Left colon (tissue), 2 donors: Measurements from ENCODE around the gene CCR9. TPM values are rescaled to one million over a fixed set of nuclear protein-coding genes. Genes with fewer than 3 reads are reported as not detected.

Experiments used
- ATAC-seq: fragments of 200-7000 bp; cut with Tn5 transposase; one replicate; pipeline ENCODE4 v1.9.1; 2020; ENCODE audit warnings: mild to moderate bottlenecking, moderate library complexity
- DNase-seq, 2 donors: peaks; one replicate each; pipeline ENCODE4 v3.0.0-alpha.2; 2020
- intact Hi-C, 2 donors: fragments of 100-400 bp; cut with DNase I in 1 of 2; cut with micrococcal nuclease in 1 of 2; formaldehyde crosslinking; loops; one replicate each; pipeline versions ENCODE4 v1.11.2 to v1.14.0; 2022; cut with DNase I, micrococcal nuclease
- total RNA-seq, 2 donors: library from RNA; stranded (reverse); fragmentation: NEBNext Ultra II Directional; extraction: Animal tissue kit (Norgen Biotek cat#: 25700); gene quantifications; one replicate each; pipeline ENCODE4 v1.2.1, GENCODE V29; 2021
- donor health status: DM: no; HTN: no; CAD: no.
- donor health status: DM: yes; HTN: yes; CAD: no.

The CCR9 gene
- total RNA-seq, 2 donors from 2014 or later = 0.12 to 0.34 TPM

GRCh38 chr3:45904931-45905330 lies 18.6 kb downstream of the CCR9 start:
- no peak for ATAC-seq
- intact Hi-C loops = no loop called here
- DNase-seq = no peak

GRCh38 chr3:45905755-45906154 lies 19.4 kb downstream of the CCR9 start:
- ATAC-seq = no peak
- intact Hi-C loops = no loop called here
- no peak for DNase-seq

GRCh38 chr3:45906681-45907407 lies 20.5 kb downstream of the CCR9 start:
- intact Hi-C loops = no loop called here
- DNase-seq (no peak), ATAC-seq (peak; percentile 26)

GRCh38 chr3:45907769-45908705 lies 21.7 kb downstream of the CCR9 start:
- no peak for ATAC-seq

GRCh38 chr3:45908761-45909160 lies 22.4 kb downstream of the CCR9 start:
- no peak for ATAC-seq
- intact Hi-C loops = no loop called here
- DNase-seq = no peak

More at GRCh38 chr3:45907769-45908705, 21.7 kb downstream of the CCR9 start:
- intact Hi-C loops = no loop called here
- DNase-seq = no peak

GRCh38 chr3:45909542-45909941 lies 23.2 kb downstream of the CCR9 start:
- DNase-seq (no peak), ATAC-seq (no peak)
- intact Hi-C loops = no loop called here

- no peak for DNase-seq
- no peak for ATAC-seq
- intact Hi-C loops = no loop called here
Measured at GRCh38 chr3:45910892-45911291, 24.5 kb downstream of the CCR9 start.

GRCh38 chr3:45911511-45912226 lies 25.3 kb downstream of the CCR9 start:
- intact Hi-C loops = no loop called here

GRCh38 chr3:45912435-45912834 lies 26.1 kb downstream of the CCR9 start:
- intact Hi-C loops = no loop called here
- no peak for DNase-seq
- no peak for ATAC-seq

More at GRCh38 chr3:45911511-45912226, 25.3 kb downstream of the CCR9 start:
- no peak for DNase-seq
- no peak for ATAC-seq

GRCh38 chr3:45914362-45915058 lies 28.2 kb downstream of the CCR9 start:
- DNase-seq (no peak), ATAC-seq (no peak)
- intact Hi-C loops = no loop called here

GRCh38 chr3:45915059-45915439 lies 28.7 kb downstream of the CCR9 start:
- intact Hi-C loops = no loop called here
- ATAC-seq (no peak), DNase-seq (no peak)

- intact Hi-C loops = no loop called here
- ATAC-seq (peak; percentile 42), DNase-seq (peak in 1 of 2 donors; percentile 46)
Measured at GRCh38 chr3:45915518-45916231, 29.3 kb downstream of the CCR9 start.

GRCh38 chr3:45917146-45917898 lies 31.0 kb downstream of the CCR9 start:
- intact Hi-C loops = no loop called here
- no peak for ATAC-seq
- DNase-seq = no peak

- intact Hi-C loops = no loop called here
- ATAC-seq (no peak), DNase-seq (no peak)
Measured at GRCh38 chr3:45921158-45922038, 35.1 kb downstream of the CCR9 start.

- ATAC-seq (no peak), DNase-seq (no peak)
- intact Hi-C loops = no loop called here
Measured at GRCh38 chr3:45922039-45922326, 35.6 kb downstream of the CCR9 start.

- intact Hi-C loops = no loop called here
- no peak for DNase-seq
- no peak for ATAC-seq
Measured at GRCh38 chr3:45922950-45923590, 36.7 kb downstream of the CCR9 start.
